Endothelial cell of umbilical vein (primary cell): ENCODE results near the gene NRROS. TPM values are rescaled to one million over a fixed set of nuclear protein-coding genes. Genes with fewer than 3 reads are reported as not detected.

Experiments
- BruUV-seq: library from RNA; stranded (reverse); fragments of 400-500 nt; replicated peaks from 2 replicates; lab custom pipeline; 2021; lab: Mats Ljungman, UMichigan
- CTCF ChIA-PET: fragments of 300-600, 350-600 bp; sonication (Branson Sonifier 250); formaldehyde crosslinking; loops from one replicate; lab custom pipeline; 2021; ENCODE audit warnings: antibody characterized with exemption, inconsistent platforms; lab: Charles Lee
- POLR2A ChIA-PET: fragments of 300-600, 350-600 bp; sonication (Branson Sonifier 250); formaldehyde crosslinking; loops from one replicate; lab custom pipeline; 2021; ENCODE audit warnings: antibody characterized with exemption, inconsistent platforms; lab: Charles Lee
- DNase-seq: peaks from one replicate; pipeline ENCODE4 v3.0.0-alpha.2; 2011; ENCODE audit warnings: low read depth, low spot score
- FAIRE-seq: peaks from 2 replicates; lab custom pipeline; 2011; peaks lifted over from hg19 to GRCh38; lab: Jason Lieb, UNC
- H2AFZ ChIP-seq: 2 replicates; pipeline ENCODE4 v1.6.0; 2012; ENCODE audit warnings: low read depth, low read length, control low read depth, inconsistent platforms
- H3K27ac ChIP-seq: 2 replicates; pipeline ENCODE4 v1.5.1; 2011; ENCODE audit warnings: low read depth, mild to moderate bottlenecking, control low read depth, low read length, moderate library complexity; ENCODE audit not compliant: insufficient read depth
- H3K27me3 ChIP-seq, 2 experiments: 2 replicates each; pipeline versions ENCODE4 v1.6.0 to v1.6.1; 2011; ENCODE audit warnings: low read length in 2 of 2, mixed read lengths in 1 of 2; ENCODE audit not compliant: control insufficient read depth in 2 of 2, insufficient read depth in 2 of 2
- H3K36me3 ChIP-seq, 2 experiments: 2 replicates in 1 of 2; 3 replicates in 1 of 2; pipeline ENCODE4 v1.5.1; 2011; ENCODE audit warnings: low read length in 2 of 2, mild to moderate bottlenecking in 1 of 2, moderate library complexity in 1 of 2; ENCODE audit not compliant: control insufficient read depth in 2 of 2, insufficient read depth in 2 of 2; ENCODE audit errors: extremely low read depth in 1 of 2
- H3K4me1 ChIP-seq: 3 replicates; pipeline ENCODE4 v1.5.1; 2011; ENCODE audit warnings: mild to moderate bottlenecking, low read length; ENCODE audit not compliant: control insufficient read depth, insufficient read depth; ENCODE audit errors: extremely low read depth
- H3K4me2 ChIP-seq: 2 replicates; pipeline ENCODE4 v1.6.1; 2011; ENCODE audit warnings: low read length, control low read depth, mixed read lengths; ENCODE audit not compliant: insufficient read depth
- H3K4me3 ChIP-seq, 3 experiments: fragments of 200-600 bp in 1 of 3; sonication (generic), shearing (Covaris generic) in 1 of 3; replicated peaks in 1 of 3; 2 replicates each; pipeline ENCODE4 v1.5.1; 2011 to 2016; ENCODE audit warnings: control low read depth in 3 of 3, low read length in 3 of 3, mild to moderate bottlenecking in 2 of 3, inconsistent platforms in 1 of 3, low read depth in 1 of 3, moderate library complexity in 1 of 3; ENCODE audit not compliant: insufficient read depth in 1 of 3
- H3K79me2 ChIP-seq: 2 replicates; pipeline ENCODE4 v1.6.0; 2012; ENCODE audit warnings: low read length, inconsistent platforms; ENCODE audit not compliant: control insufficient read depth, insufficient read depth
- H3K9ac ChIP-seq: replicated peaks from 2 replicates; pipeline ENCODE3; 2011; ENCODE audit warnings: low read length, control low read depth; ENCODE audit not compliant: insufficient read depth; ENCODE audit errors: extremely low read depth
- H3K9me1 ChIP-seq: replicated peaks from 3 replicates; pipeline ENCODE4 v1.6.0; 2011; ENCODE audit warnings: mild to moderate bottlenecking, low read length; ENCODE audit not compliant: control insufficient read depth, insufficient read depth; ENCODE audit errors: extremely low read depth
- H3K9me3 ChIP-seq: replicated peaks from 2 replicates; pipeline ENCODE4 v1.5.1; 2012; ENCODE audit warnings: low read length, inconsistent platforms; ENCODE audit not compliant: control insufficient read depth, insufficient read depth
- H4K20me1 ChIP-seq: replicated peaks from 2 replicates; pipeline ENCODE3; 2011; ENCODE audit warnings: mild to moderate bottlenecking, low read length; ENCODE audit not compliant: control insufficient read depth, insufficient read depth; ENCODE audit errors: extremely low read depth
- EZH2 ChIP-seq: IDR thresholded peaks from 2 replicates; pipeline ENCODE4 v1.6.1; 2012; ENCODE audit warnings: borderline replicate concordance, low read depth, mild to moderate bottlenecking, moderate library complexity, low read length, inconsistent platforms; ENCODE audit not compliant: severe bottlenecking
- FOS ChIP-seq: IDR thresholded peaks from 2 replicates; pipeline ENCODE4 v1.6.1; 2011; ENCODE audit warnings: mild to moderate bottlenecking, low read length, moderate library complexity, borderline replicate concordance; ENCODE audit not compliant: insufficient read depth
- GATA2 ChIP-seq: IDR thresholded peaks from 2 replicates; pipeline ENCODE4 v1.7.0; 2011; ENCODE audit warnings: low read depth, mild to moderate bottlenecking, moderate library complexity, mixed read lengths, low read length; ENCODE audit not compliant: insufficient read length, insufficient read depth
- JUN ChIP-seq: IDR thresholded peaks from 2 replicates; pipeline ENCODE4 v1.6.1; 2011; ENCODE audit warnings: borderline replicate concordance, low read depth; ENCODE audit not compliant: insufficient read length, insufficient read depth
- MYC ChIP-seq: IDR thresholded peaks from one replicate; pipeline ENCODE4 v1.6.1; 2011; ENCODE audit warnings: mild to moderate bottlenecking, low read depth, low read length
- POLR2A ChIP-seq: IDR thresholded peaks from 2 replicates; pipeline ENCODE4 v1.6.1; 2012; ENCODE audit warnings: low read depth, mild to moderate bottlenecking, control low read depth, low read length
- POLR2AphosphoS5 ChIP-seq: IDR thresholded peaks from 2 replicates; pipeline ENCODE4 v1.6.1; 2012; ENCODE audit warnings: low read depth, mild to moderate bottlenecking, control low read depth, low read length, moderate library complexity; ENCODE audit not compliant: insufficient read depth
- dilution Hi-C: fragments of 300-500 bp; cut with MboI; formaldehyde crosslinking; loops from one replicate; pipeline ENCODE4 v1.15.0; 2019; ENCODE audit warnings: low sequenced_read_pairs; ENCODE audit not compliant: extremely low pct_ligation_motif_present
- intact Hi-C: fragments of 100-400 bp; cut with micrococcal nuclease; formaldehyde crosslinking; loops from one replicate; pipeline ENCODE4 v1.10.0; 2022
- polyA plus RNA-seq, 4 experiments: library from polyadenylated mRNA; depleted of rRNA in 3 of 4; stranded (reverse) in 3 of 4; unstranded in 1 of 4; fragments of >200 nt; gene quantifications; 2 replicates each; pipeline versions ENCODE4 v1.2.1 to v1.2.3, GENCODE V29; 2011 to 2012; ENCODE audit warnings: missing spikeins in 1 of 4
- total RNA-seq: library from RNA; stranded (reverse); gene quantifications from 2 replicates; pipeline ENCODE4 v1.2.3, GENCODE V29; 2021
- TF ChIP-seq, protein P1 (sequence below): IDR thresholded peaks from 2 replicates; pipeline ENCODE4 v1.6.1; 2011; ENCODE audit not compliant: insufficient read depth, insufficient read length
- TF ChIP-seq, protein P2 (sequence below), 2 donors: IDR thresholded peaks; 1 replicate in 1 of 2; 2 replicates in 1 of 2; pipeline ENCODE4 v1.5.1; 2011; ENCODE audit warnings: low read length in 2 of 2, mild to moderate bottlenecking in 2 of 2, moderate library complexity in 2 of 2, control low read depth in 1 of 2, inconsistent platforms in 1 of 2, low read depth in 1 of 2; ENCODE audit not compliant: insufficient read depth in 1 of 2; ENCODE audit errors: extremely low read depth in 1 of 2

The NRROS gene
- total and polyA plus RNA-seq, 2 donors (not counting 3 experiments of a cell fraction or from before 2014, with no cell fraction given), result 8.1 to 15.6 TPM

DNA sequence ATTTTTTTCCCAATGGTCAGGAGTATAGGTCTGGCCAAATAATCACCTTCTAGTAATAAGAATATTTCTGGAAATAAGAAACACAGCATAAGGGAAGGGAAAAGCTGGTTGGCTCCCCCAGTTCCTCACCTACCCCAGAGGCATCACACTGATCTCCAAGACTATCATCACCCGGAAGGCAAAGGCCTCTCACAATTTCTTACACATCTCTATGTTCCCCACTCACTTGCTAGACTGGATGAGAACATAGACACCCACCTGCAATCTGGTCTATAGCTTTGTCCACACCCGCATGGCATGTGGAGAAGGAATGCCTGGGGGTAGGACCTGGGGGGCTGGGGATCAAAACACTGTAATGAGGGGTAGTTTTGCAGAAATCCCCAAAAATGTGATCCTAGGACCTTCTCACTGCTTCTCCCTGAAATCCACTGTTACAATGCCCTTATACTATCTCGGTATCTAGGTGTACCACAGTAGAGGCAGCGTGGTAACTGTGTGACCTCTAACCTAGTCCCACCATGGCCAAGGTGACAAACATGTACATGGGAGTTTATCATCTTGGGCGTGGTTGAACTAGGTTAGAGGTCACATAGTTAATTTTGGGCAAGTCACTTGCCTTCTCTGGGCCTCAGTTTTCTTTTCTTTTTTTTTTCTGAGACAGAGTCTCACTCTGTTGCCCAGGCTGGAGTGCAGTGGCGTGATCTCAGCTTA lies 29.5 kb upstream of the NRROS start:
- BruUV-seq, result no TSS peak
- no peak overlapping the region for H3K9ac ChIP-seq
- H3K4me3 ChIP-seq, result no peak overlapping the region
- no peaks in the 10 kb centered on the region for H3K9me3 ChIP-seq
- no peaks in the 10 kb centered on the region for H3K9me1 ChIP-seq
- DNase-seq (no peak), FAIRE-seq (no peak)
- H2AFZ ChIP-seq, result no peak overlapping the region
- no peaks in the 10 kb centered on the region for H3K36me3 ChIP-seq
- H3K27me3 ChIP-seq, result peaks cover 0 to 3% of the 10 kb centered on the region in 2 experiments
- ChIA-PET POLR2A (no interaction called here), CTCF (interaction anchor here (0.6 to 7.8 kb wide), 53 partner anchors 8 to 360 kb away, joined by 3 to 334 read pairs (median 5); partner anchors contain the start of genes FBXO45, NCBP2, NRROS and PAK2)
- H3K27ac ChIP-seq, result no peak overlapping the region
- dilution Hi-C loops (loop anchor here (5.0 kb wide), 1 partner anchor 77 kb away; no protein-coding TSS in a partner anchor), intact Hi-C loops (loop anchor here (1.0 to 2.0 kb wide), 5 partner anchors 29 to 360 kb away; partner anchors contain the start of genes NCBP2 and NRROS)
- no peak for TF ChIP-seq POLR2AphosphoS5
- TF ChIP-seq, protein P1, sequence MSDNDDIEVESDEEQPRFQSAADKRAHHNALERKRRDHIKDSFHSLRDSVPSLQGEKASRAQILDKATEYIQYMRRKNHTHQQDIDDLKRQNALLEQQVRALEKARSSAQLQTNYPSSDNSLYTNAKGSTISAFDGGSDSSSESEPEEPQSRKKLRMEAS, result no peak
- TF ChIP-seq FOS, result no peak
- no peak for TF ChIP-seq GATA2
- TF ChIP-seq, protein P2, sequence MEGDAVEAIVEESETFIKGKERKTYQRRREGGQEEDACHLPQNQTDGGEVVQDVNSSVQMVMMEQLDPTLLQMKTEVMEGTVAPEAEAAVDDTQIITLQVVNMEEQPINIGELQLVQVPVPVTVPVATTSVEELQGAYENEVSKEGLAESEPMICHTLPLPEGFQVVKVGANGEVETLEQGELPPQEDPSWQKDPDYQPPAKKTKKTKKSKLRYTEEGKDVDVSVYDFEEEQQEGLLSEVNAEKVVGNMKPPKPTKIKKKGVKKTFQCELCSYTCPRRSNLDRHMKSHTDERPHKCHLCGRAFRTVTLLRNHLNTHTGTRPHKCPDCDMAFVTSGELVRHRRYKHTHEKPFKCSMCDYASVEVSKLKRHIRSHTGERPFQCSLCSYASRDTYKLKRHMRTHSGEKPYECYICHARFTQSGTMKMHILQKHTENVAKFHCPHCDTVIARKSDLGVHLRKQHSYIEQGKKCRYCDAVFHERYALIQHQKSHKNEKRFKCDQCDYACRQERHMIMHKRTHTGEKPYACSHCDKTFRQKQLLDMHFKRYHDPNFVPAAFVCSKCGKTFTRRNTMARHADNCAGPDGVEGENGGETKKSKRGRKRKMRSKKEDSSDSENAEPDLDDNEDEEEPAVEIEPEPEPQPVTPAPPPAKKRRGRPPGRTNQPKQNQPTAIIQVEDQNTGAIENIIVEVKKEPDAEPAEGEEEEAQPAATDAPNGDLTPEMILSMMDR (IDR thresholded peaks at IDR 0.05; ENCODE audit: extremely low read depth in 1 of 2, insufficient read depth in 1 of 2, low read depth in 1 of 2, low read length in 2 of 2), result no peak
- TF ChIP-seq JUN, result no peak
- TF ChIP-seq POLR2A, result no peak
- no peak for TF ChIP-seq EZH2
- TF ChIP-seq MYC, result no peak
- no peaks in the 10 kb centered on the region for H3K79me2 ChIP-seq
- H3K4me2 ChIP-seq, result no peak overlapping the region
- H3K4me1 ChIP-seq, result peaks cover 28% of the 10 kb centered on the region
- H4K20me1 ChIP-seq, result no peaks in the 10 kb centered on the region
